GM18868 (cell line): ENCODE measurements around the gene ELL3.
"Not testable (repeated sequence)": the region's sequence is repeated elsewhere in the genome, so short reads cannot be mapped to it uniquely, and the experiment has no call there.

Experiments used
- ATAC-seq: cut with Tn5 transposase; IDR thresholded peaks from one replicate; pipeline ENCODE4 v1.9.1; 2021; ENCODE audit warnings: mild to moderate bottlenecking, moderate library complexity; ENCODE audit not compliant: unreplicated experiment

Gene ELL3

DNA sequence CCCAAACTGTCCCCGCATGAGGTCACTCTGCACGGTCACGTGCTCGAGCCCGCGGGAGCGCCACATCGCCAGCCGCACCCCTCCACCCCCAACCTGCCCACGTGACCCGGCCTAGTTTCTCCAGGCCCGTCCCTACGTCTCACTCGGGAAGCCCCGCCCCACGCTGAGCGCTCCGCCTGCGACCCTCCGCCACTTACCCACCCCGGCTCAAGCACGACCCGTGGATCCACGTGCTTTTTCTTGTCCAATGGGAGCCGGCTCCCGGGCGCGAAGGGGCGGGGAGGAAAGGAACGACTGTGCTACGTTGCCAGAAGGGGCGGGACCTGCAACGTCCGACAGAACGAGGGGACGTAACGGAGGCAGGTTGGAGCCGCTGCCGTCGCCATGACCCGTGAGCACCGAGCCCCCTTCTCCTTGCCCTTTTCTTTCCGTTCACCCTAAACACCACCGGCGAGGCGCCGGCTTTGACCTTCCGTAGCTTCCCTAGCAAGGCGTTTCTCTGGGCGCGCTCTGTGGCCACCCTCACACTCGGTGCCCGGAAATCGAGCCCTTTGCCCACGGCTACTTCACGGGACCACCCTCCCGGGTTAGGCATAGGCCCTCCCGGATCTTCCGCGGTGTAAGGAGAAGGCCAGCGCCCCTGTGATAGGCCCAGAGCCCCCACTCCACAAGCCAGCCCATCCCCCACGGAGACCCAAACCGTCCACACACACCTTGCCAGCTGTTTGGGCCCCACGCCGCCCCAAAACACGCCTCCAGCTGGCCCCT is 15.4 kb upstream of the ELL3 start, which contains the start of gene SERF2:
Gene SERF2, plus strand, starts transcription at position 328 of the 768 bp plus-strand sequence. Its CDS starts 57 bp downstream, at position 385.
- ATAC-seq, result peak; percentile 85

DNA sequence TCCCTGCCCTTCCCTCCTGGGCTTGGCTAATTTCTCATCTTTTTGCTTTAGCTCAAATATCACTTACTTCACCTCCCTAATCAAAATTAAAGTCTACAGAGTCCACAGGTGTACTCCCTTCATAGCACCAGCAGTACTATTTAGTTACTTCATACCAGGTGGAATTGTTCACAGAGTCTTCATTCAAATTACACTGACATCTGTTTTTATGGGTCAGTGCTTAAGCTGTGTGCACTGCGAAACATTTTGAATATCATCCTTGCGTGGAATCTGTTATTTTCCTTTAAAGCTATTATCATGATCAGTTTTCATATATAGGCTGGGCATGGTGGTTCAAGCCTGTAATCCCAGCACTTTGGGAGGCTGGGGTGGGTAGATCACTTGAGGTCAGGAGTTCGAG is 12.6 kb upstream of the ELL3 start:
- ATAC-seq, result no peak

DNA sequence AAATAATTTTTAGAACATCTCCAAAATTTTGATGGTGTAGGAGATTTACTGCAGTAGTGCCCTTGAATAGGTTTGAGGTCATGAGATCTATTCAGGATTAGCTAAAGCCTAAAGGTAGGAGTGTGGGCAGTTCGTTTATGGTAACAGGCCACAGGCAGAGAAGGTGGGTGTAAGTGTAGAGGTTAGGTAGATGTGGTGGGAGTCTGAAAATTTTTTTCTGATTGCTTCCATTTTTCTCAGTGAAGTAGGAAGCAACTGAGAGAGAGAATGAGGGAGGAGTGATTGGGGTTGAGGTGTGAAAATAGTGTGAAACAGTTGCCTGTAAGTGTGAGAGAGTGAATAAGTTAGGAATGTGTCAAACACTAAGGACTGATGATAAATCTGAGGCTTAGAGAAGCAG is 2.2 kb upstream of the ELL3 start:
- no peak for ATAC-seq

DNA sequence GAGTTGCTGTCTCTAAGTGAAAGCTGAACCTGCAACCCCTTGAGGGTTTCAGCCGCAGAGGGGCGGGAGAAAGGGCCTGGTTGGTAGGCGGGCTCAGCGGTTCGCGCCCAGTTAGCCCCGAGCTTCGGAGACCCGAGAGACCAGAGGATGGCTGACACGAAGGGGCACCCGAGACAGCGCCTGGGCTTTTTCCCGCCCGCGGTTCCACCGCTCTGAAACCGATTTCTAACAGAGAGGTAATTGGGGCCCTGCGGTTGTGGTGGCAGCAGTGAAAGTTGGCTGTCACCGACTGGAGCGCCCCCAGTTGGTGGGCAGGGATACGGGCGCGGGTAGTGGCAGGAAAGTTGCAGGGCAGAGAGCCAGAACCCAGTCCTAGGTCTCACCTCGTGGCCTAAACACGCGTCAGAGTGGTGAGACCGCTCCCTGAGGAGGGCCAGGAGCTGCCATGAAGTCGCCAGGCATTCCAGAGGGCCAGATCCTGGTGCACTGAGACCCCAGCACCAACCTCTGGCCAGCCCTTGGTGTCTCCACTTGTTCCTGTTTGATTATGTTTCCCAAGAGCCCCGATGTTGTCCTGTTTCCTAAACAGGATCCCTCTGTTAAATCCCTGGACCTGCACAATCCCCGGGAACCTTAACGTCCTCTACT is 625 bp upstream of the ELL3 start:
- ATAC-seq, result peak; percentile 54

DNA sequence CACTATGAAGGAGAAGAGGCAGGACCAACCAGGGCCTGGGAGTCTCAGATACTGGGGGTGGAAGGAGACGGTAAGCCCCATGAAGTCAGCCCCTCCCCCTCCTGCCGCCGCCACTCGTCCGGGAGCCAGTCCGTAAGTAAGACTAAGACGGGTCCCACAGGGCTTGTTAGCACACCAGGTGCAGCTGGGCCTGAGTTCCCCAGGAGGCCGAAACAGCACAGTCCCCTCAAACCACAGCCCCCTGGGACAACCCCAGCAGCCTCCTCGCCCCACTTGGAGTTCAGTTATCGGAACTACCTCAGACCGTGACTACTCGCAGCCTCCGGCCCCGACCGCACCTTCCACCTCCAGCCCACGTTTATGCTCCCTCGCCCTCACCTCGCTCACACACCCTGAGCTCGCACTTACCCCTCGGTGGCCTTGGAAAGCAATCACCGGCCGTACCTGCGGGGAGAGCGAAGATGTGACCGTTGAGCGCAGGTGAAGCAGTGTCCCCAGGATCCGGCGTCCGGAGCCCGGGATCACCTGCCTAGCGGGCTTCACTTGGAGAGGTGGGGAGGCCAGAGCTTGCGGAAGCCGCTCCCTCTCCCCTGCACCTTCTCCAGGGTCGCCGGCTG is 557 bp downstream of the ELL3 start:
- peak; percentile 63 for ATAC-seq

DNA sequence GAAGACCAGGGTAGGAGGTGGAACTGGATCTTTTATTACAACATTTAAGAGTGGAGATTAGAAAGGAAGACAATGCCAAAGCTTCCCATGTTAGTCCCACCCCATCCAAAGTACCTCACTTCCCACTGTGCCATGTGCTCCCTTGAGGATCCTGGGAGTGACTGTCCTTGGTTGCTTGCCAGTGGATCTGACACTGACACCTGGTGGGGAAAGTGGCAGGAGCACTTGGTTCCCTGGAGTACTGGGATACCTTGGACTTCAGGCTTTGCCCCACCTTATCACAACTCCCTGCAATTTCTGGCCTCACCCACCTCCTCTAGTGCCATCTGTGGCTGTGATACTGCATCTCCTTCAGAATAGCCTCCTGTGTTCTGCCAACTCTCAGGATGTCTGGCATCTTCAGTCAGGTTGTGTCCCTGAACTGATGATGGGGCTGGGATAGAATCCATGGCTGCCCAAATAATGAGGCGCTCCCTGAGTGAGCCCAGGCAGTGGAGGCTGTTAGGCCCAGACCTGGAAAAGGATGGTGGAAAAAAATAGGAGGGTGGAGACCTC is 1.3 kb downstream of the ELL3 start:
- no peak for ATAC-seq

DNA sequence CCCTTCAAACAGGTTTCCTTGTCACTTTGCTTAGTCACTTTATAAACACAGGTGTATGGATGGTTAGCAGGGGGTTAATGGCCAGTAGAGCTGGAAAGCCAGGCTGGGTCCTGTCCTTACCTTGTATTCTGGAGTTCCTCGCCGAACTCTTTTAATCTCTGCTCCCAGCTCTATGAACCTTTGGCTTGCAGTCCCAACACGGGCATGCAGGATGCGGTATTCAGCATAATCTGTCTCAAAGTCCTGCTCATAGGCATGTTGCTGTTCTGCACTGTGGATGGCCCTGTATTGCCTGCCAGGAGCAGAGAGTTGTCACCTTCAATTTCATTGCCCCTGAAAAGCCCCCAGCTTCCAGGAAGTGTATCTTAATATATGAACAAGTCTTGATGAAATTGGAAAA is 2.7 kb downstream of the ELL3 start:
- no peak for ATAC-seq

DNA sequence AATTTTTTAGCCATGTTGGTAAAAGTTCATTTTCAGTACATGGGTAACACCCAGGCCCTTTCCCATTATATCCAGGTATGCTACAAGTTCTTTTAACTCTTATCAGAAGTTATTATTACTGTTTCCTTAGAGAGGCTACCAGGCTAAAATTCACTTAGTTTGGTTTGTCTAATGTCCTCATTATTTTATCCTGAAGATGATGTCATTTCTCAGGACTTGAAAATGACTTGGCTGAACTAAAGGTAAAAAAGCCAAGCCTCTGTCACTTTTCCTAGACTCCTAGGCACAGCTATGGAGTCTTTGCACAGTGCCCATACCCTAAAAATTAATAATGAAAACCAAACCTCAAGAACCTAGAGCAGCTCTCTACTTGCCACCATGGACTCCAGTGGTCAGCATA is 4.1 kb downstream of the ELL3 start:
- no peak for ATAC-seq

DNA sequence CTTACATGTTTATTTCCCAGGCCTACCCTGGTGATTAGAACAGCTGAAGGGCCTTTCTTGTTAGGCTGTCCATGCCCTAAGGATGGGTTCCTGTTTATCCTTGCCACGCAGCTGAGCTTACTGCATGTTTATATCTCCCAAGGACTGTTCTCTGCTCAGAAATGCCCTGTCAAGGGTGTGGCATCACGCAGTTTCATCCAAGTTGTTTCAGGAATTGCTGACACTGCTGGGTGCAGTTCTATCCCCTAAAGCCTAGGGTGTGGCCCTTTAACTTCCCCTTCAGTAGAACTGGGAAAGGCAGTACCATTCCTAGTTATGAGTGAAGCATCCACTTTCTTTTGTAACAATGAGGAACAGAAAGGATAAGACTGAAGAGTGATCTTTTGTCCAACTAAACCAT is 5.0 kb downstream of the ELL3 start:
- ATAC-seq, result no peak

DNA sequence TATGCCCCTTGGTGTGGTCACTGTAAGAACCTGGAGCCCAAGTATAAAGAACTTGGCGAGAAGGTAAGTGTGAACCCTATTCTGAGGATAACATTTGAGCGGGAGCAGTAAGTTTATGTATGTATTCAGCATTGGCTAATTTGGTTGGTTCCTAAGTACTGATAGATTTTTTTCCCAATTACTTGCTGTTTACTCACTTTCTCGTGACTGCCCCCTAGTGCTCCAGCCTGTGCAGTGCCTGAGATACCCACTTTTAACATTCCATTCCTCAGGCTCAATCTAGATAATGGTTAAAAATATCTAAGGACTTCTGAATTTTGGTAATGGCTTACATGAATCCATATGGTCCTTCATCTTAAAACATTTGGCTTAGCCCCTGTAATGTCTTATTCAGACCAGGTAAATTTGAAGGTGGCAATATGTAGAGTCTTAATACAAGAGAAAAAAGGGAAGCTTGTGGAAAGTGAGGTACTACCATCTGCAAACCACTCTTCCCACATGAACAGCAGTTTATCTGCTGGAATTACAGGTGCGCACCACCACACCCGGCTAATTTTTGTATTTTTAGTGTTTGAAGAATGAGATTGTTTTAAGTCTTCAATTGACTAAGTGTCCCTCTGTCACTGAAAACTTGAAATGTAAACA is 7.1 kb downstream of the ELL3 start:
- no peak for ATAC-seq

DNA sequence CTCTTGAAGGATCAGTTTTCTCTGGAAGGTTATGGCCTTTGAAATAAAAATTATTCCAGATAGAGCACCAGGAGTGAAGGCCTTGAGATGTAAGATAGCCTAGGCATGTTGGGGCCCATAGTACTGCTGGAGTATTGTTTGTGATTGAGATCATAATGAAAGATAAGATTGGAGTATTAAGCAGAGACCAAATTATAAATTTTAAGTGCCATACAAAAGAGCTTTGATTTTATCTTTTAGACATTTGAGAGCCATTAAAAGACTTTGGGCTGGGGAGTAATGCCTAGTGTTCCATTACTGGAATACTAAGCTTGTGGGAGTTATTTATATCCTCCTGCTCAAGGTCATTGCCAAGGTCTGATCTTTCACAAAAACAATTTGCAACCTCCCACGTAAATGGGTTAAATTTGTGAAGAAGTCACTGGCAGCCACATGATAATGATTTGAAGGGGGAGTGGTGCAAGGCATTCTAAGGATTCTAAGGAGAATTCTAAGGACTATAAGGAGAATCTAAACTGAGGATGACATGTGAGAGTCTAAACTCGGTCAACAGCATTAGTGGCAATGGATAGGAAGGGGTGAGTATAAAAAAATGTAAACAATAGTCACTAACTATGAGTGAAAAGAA is 12.8 kb downstream of the ELL3 start:
- no peak for ATAC-seq

DNA sequence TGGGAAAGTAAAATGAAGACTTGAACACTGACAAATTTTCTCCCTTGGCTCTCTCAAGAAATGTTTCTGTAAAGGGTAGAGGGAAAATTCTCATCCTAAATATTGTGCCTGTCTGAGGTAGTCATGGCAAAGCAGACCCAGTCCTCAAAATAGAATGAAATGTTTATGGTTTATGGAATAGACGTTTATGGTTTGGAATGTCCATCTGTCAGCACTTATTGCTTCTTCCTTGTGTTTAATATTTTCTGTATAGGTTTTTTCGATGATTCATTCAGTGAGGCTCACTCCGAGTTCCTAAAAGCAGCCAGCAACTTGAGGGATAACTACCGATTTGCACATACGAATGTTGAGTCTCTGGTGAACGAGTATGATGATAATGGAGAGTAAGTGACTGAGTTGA is 13.9 kb downstream of the ELL3 start:
- no peak for ATAC-seq

DNA sequence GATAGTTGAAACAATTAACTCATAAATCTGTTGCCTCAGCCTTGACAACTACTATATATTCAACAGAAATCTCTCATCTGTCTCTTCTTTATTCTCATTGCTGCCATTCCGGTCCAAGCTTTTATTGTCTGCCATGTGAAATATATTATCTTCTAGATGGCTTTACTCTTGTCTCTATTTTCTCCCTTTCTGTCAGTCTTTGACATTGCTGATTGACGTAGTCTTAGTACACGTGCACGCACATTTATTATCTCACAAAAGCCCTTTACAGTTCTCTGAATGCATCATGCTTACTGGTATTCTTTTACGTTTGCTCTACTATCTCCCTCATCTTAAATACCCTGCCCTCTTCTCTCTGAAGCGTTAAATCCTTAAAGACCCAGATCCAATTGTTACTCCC is 24.9 kb downstream of the ELL3 start:
- ATAC-seq, result no peak

DNA sequence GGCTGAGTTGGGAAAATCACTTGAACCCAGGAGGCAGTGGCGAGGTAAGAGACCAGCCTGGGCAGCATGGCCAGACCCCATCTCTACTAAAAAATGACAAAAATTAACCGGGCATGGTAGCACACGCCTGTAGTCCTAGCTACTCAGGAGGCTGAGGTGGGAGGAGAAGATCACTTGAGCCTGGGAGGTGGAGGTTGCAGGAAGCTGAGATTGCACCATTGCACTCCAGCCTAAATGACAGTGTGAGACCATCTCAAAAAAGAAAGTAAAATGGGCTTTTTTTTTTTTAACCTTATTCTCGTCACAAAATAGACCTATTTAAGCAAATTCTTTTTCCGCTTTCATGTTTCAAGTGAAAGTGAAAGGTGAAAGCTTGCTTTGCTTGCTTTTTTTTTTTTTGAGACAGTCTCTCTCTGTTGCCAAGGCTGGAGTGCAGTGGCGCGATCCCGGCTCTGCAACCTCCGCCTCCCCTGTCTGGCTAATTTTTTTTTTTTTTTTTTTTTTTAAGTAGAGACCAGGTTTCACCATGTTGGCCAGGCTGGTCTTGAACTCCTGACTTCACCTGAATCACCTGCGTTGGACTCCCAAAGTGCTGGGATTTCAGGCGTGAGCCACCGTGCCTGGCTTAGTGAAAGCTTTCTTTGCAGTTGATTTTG is 26.9 kb downstream of the ELL3 start:
- ATAC-seq, result peak; percentile 47

DNA sequence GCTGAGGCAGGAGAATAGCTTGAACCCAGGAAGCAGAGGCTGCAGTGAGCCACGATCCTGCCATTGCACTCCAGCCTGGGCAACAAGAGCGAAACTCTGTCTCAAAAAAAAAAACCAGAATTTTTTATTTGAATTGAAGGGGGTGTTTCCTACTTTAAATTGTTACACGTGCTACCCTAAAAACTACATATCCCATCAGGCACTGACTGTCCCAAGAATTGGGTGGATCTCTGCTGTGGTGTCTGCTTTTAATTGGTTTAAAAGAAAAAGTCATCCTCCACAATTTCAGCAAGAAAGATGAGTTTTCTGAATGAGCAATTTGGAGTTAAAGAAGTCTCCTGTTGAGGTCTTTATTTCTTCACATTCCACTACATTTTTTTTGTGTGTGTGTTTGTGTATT is 28.4 kb downstream of the ELL3 start:
- no peak for ATAC-seq

DNA sequence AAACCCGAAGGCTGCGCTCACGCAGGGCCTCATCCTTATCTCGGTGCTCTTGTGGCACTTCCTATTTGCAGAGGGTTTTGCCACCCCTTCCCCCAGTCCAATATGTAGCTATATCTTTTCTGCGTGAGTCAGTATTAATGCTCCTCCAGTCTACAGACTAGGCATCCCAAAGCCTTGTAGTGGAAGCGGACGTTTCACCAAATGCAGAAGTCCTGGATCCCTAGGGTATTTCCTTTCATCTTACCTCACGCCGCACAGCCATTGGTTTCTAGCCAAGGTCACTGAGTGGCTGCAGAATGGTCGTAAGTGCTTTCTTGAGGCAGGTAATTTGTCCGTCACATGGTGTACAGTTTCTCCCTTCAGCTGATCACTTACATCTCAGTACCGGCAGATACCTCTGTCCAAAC is 29.9 kb downstream of the ELL3 start:
- not testable (repeated sequence) for ATAC-seq

DNA sequence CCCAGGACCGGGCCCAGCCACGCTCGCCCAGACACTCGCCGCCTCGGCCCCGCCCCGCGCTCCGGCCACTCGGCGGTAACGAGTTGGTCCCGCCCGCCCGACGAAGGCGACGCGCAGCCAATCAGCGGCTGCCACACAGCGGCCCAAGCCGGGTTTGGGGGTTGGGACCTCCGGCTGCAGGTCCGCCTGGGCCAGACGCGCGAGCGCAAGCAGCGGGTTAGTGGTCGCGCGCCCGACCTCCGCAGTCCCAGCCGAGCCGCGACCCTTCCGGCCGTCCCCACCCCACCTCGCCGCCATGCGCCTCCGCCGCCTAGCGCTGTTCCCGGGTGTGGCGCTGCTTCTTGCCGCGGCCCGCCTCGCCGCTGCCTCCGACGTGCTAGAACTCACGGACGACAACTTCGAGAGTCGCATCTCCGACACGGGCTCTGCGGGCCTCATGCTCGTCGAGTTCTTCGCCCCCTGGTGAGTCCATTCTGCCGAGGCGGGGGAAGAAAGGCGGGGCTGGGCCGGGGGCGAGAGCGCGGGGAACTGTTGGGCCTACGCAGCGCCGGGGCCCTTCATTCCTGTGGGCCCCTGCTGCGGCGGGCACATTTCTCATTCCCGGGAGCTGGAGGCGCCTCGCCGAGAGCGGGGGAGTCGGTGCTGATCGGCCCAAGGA is 30.4 kb downstream of the ELL3 start, which contains the start of gene PDIA3:
Gene PDIA3, plus strand, starts transcription at position 194 of the 658 bp plus-strand sequence. Its CDS starts 102 bp downstream, at position 296.
- ATAC-seq, result peak; percentile 71

DNA sequence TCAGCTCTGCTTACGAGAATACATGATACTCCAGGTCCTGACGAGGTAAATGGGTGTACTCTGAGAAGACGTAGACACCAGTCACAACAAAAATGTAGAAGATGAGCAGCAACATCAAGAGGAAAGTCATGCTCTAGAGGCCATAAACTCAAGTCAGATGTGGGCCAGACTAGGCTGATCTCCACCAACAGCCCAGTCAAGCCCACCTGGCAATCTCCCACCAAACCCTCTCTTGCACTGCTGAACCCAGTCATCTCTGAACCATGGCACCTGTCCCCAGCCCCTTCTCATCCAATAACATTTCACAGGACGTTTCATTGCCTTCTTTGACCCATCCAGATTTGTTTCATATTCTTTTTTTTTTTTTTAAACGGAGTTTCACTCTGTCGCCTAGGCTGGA is 41.4 kb downstream of the ELL3 start:
- ATAC-seq, result peak; percentile 49

DNA sequence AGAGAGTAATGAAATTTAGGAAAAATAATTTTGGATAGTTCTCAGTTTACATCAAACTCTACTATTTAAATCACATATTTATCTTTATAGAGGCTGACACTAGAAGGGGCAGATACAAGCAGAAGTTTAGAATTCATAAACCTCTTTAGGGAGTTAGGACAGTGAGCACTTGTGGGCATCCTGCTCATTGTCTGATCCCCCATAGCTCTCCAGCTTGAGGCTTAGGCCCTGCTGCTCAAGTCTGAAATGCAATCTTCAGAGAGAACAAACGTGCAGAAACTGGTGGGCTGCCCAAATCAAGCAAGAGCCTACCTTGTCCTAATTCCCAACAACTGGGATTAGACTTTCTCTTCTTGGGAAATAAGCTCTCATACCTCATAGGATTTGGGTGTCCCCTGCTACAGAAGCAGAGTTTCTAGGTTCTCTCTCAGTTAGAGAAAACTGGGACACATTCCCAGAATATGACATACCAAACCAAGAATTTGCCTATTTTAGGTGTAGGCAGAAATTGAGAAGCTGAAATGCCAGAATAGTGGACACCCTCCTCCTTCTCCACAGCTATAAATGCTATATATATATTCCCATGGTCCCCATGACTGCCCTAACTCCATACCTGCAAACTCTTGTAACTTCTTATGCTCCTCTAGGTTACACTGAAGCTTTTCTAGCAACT is 48.6 kb downstream of the ELL3 start:
- not testable (repeated sequence) for ATAC-seq
